HepG2 (cell line): ENCODE data around the gene ISG20L2. TPM values are rescaled to one million over a fixed set of nuclear protein-coding genes. Genes with fewer than 3 reads are reported as not detected.

Experiments
- ARNT2 ChIP-seq: sonication (generic); formaldehyde crosslinking; IDR thresholded peaks from 2 replicates; pipeline ENCODE4 v1.8.0; 2022; ENCODE audit warnings: mild to moderate bottlenecking, low read depth, missing genetic modification reagents, moderate library complexity
- DMAP1 ChIP-seq: IDR thresholded peaks from 2 replicates; pipeline ENCODE4 v1.6.1; 2016
- ELF3 ChIP-seq: IDR thresholded peaks from 2 replicates; pipeline ENCODE4 v1.6.1; 2016; ENCODE audit warnings: missing genetic modification reagents, missing compliant biosample characterization
- ERF ChIP-seq: IDR thresholded peaks from 2 replicates; pipeline ENCODE4 v1.6.1; 2018; ENCODE audit warnings: missing biosample characterization, missing genetic modification reagents
- ESRRA ChIP-seq: sonication (generic); formaldehyde crosslinking; IDR thresholded peaks from 2 replicates; pipeline ENCODE4 v1.5.1; 2020; ENCODE audit warnings: mild to moderate bottlenecking, low read depth, missing genetic modification reagents
- HINFP ChIP-seq: sonication (generic); formaldehyde crosslinking; IDR thresholded peaks from 2 replicates; pipeline ENCODE4 v1.4.0; 2020; ENCODE audit warnings: low read depth, mild to moderate bottlenecking, missing genetic modification reagents
- HOMEZ ChIP-seq: IDR thresholded peaks from 2 replicates; pipeline ENCODE4 v1.6.1; 2016; ENCODE audit warnings: low read depth
- KDM4B ChIP-seq: sonication (generic); formaldehyde crosslinking; IDR thresholded peaks from 2 replicates; pipeline ENCODE4 v1.4.0; 2020; ENCODE audit warnings: missing genetic modification reagents
- MATR3 ChIP-seq: sonication (generic); formaldehyde crosslinking; IDR thresholded peaks from 2 replicates; pipeline ENCODE4 v1.4.0; 2020; ENCODE audit warnings: missing genetic modification reagents
- PAF1 ChIP-seq: IDR thresholded peaks from 2 replicates; pipeline ENCODE4 v1.6.1; 2016; ENCODE audit warnings: missing genetic modification reagents, missing compliant biosample characterization
- RXRB ChIP-seq: IDR thresholded peaks from 2 replicates; pipeline ENCODE4 v1.6.1; 2016; ENCODE audit warnings: borderline replicate concordance, missing genetic modification reagents, missing compliant biosample characterization
- SMAD3 ChIP-seq: sonication (generic); formaldehyde crosslinking; IDR thresholded peaks from 2 replicates; pipeline ENCODE4 v1.4.0; 2020; ENCODE audit warnings: missing genetic modification reagents
- TCF12 ChIP-seq, 2 experiments: fragments of 450-650 bp in 1 of 2; sonication (generic) in 1 of 2; formaldehyde crosslinking in 1 of 2; IDR thresholded peaks; 2 replicates each; pipeline versions ENCODE4 v1.6.1 to v1.8.0; 2017 to 2022; ENCODE audit warnings: antibody characterized with exemption in 1 of 2, mild to moderate bottlenecking in 1 of 2, missing genetic modification reagents in 1 of 2, moderate library complexity in 1 of 2
- ZBTB40 ChIP-seq, 2 experiments: fragments of 450-650 bp in 1 of 2; sonication (generic) in 1 of 2; formaldehyde crosslinking in 1 of 2; IDR thresholded peaks; 2 replicates each; pipeline versions ENCODE4 v1.6.1 to v1.8.0; 2016 to 2022; ENCODE audit warnings: antibody characterized with exemption in 1 of 2, mild to moderate bottlenecking in 1 of 2, missing genetic modification reagents in 1 of 2
- ZNF326 ChIP-seq: sonication (generic); formaldehyde crosslinking; IDR thresholded peaks from 2 replicates; pipeline ENCODE4 v1.4.0; 2020; ENCODE audit warnings: missing genetic modification reagents, borderline replicate concordance
- ZNF547 ChIP-seq: sonication (generic); formaldehyde crosslinking; IDR thresholded peaks from 2 replicates; pipeline ENCODE4 v1.5.1; 2020; ENCODE audit warnings: mild to moderate bottlenecking, missing genetic modification reagents
- ZNF720 ChIP-seq: sonication (generic); formaldehyde crosslinking; IDR thresholded peaks from 2 replicates; pipeline ENCODE4 v1.4.0; 2020; ENCODE audit warnings: missing genetic modification reagents
- ZNF749 ChIP-seq: sonication (generic); formaldehyde crosslinking; IDR thresholded peaks from 2 replicates; pipeline ENCODE4 v1.8.0; 2022; ENCODE audit warnings: mild to moderate bottlenecking, missing genetic modification reagents, moderate library complexity, borderline replicate concordance
- ZNF776 ChIP-seq: sonication (generic); formaldehyde crosslinking; IDR thresholded peaks from 2 replicates; pipeline ENCODE4 v1.4.0; 2020; ENCODE audit warnings: mild to moderate bottlenecking, missing genetic modification reagents
- polyA plus RNA-seq, 8 experiments: library from polyadenylated mRNA; depleted of rRNA in 3 of 8; stranded (reverse) in 7 of 8; unstranded in 1 of 8; fragments of >200 nt; fragmentation: Illumina TruSeq in 4 of 8; extraction: Trizol in 4 of 8; gene quantifications; 2 replicates each; pipeline versions ENCODE4 v1.2.1 to v1.2.3, GENCODE V29; 2011 to 2016; ENCODE audit warnings: low read depth in 4 of 8, missing spikeins in 1 of 8, mixed read lengths in 1 of 8; ENCODE audit not compliant: insufficient read depth in 1 of 8
- total RNA-seq, 5 experiments: library from RNA; depleted of rRNA; stranded (reverse); fragments of >200 nt; fragmentation: Illumina TruSeq; extraction: Trizol; gene quantifications; 2 replicates each; pipeline ENCODE4 v1.2.3, GENCODE V29; 2016; ENCODE audit warnings: low read depth in 1 of 5

The ISG20L2 gene
- total and polyA plus RNA-seq, 2 of the 13 experiments (the other 11 are each of a cell fraction or from before 2014, with no cell fraction given): 19.8 to 21.3 TPM

- TF ChIP-seq ZBTB40 (IDR thresholded peaks at IDR 0.05) (no peak), ZBTB40 (CRISPR knock-in tag; IDR thresholded peaks at IDR 0.05) (no peak), MATR3 (CRISPR knock-in tag) (no peak), ZNF326 (CRISPR knock-in tag) (no peak), ZNF547 (CRISPR knock-in tag) (no peak), ELF3 (CRISPR knock-in tag) (peak; percentile 96), HINFP (CRISPR knock-in tag) (no peak), ARNT2 (CRISPR knock-in tag) (no peak), ESRRA (CRISPR knock-in tag) (no peak), TCF12 (IDR thresholded peaks at IDR 0.05) (no peak), TCF12 (CRISPR knock-in tag; IDR thresholded peaks at IDR 0.05) (no peak), ERF (CRISPR knock-in tag) (peak; percentile 69), RXRB (CRISPR knock-in tag) (no peak; the same call in 1 of the 2 replicates), ZNF720 (CRISPR knock-in tag) (no peak), DMAP1 (CRISPR knock-in tag) (0 out of 2 replicates have a peak, but pooled peaks have one; percentile 30), SMAD3 (CRISPR knock-in tag) (no peak), HOMEZ (CRISPR knock-in tag) (peak; percentile 61; the same call in 1 of the 2 replicates), KDM4B (0 out of 2 replicates have a peak, but pooled peaks have one; percentile 79), ZNF749 (CRISPR knock-in tag) (no peak), ZNF776 (CRISPR knock-in tag) (no peak), PAF1 (CRISPR knock-in tag) (no peak)
These were observed 2.8 kb downstream of the ISG20L2 start (continued) for GRCh38 chr1:156725683-156726280.
